Measurements from ENCODE around the gene EMC9. TPM values are rescaled to one million over a fixed set of nuclear protein-coding genes. Genes with fewer than 3 reads are reported as not detected.

Gene EMC9
- total and polyA plus RNA-seq, 10 of the 15 experiments (the other 5 are each of a cell fraction or from before 2014, with no cell fraction given), result 15.3 to 60.5 (median 30.3) TPM

GRCh38 chr14:24135584-24135833 lies 5.9 kb downstream of the EMC9 start (continued):
- TF ChIP-seq IRF5 (IDR thresholded peaks at IDR 0.05; ENCODE audit: borderline replicate concordance) (no peak), MLLT1 (IDR thresholded peaks at IDR 0.05) (0 out of 2 replicates have a peak, but pooled peaks have one; percentile 44), JUND (IDR thresholded peaks at IDR 0.05; ENCODE audit: low read depth, low read length) (no peak), KLF5 (IDR thresholded peaks at IDR 0.05; ENCODE audit: partially characterized antibody) (no peak), RELA (IDR thresholded peaks at IDR 0.05; ENCODE audit: borderline replicate concordance, partially characterized antibody) (no peak), SREBF1 (IDR thresholded peaks at IDR 0.05; ENCODE audit: low read length) (no peak), RCOR1 (conservative IDR thresholded peaks at IDR 0.05; ENCODE audit: low read depth, low read length) (no peak), JUNB (IDR thresholded peaks at IDR 0.05) (no peak)

- Histone ChIP-seq H3K9ac (ENCODE audit: control insufficient read depth, insufficient read depth, low read length) (no peak overlapping the region), H3K9me3 (replicated peaks; ENCODE audit: control insufficient read depth, insufficient read depth, low read length) (no peaks in the 10 kb centered on the region), H3K4me1 (ENCODE audit: control insufficient read depth, insufficient read depth, low read length) (peaks cover 31% of the 10 kb centered on the region), H3K36me3 (ENCODE audit: control insufficient read depth in 2 of 2, insufficient read depth in 2 of 2, low read length in 1 of 2) (peaks cover 5 to 9% of the 10 kb centered on the region in 2 experiments; a peak in 3 of 4 replicates), H3K4me2 (ENCODE audit: control insufficient read depth, insufficient read depth) (no peak overlapping the region), H3K27me3 (replicated peaks in 1 of 2; ENCODE audit: control insufficient read depth in 2 of 2, insufficient read depth in 2 of 2, low read length in 1 of 2) (no peaks in the 10 kb centered on the region), H3K27ac (ENCODE audit: control insufficient read depth, insufficient read depth) (no peak overlapping the region), H2AFZ (ENCODE audit: control insufficient read depth, low read depth, low read length) (no peak overlapping the region), H3K79me2 (ENCODE audit: control insufficient read depth, insufficient read depth, low read length) (peaks cover 30% of the 10 kb centered on the region), H3K4me3 (no peak overlapping the region), H4K20me1 (ENCODE audit: control insufficient read depth, insufficient read depth) (no peaks in the 10 kb centered on the region)
- ChIA-PET SMC1A (ENCODE audit: uncharacterized antibody, unreplicated experiment) (interaction anchor here (1.5 to 7.7 kb wide), 3 partner anchors 12 to 76 kb away, joined by 3 to 70 read pairs (median 5); partner anchors contain the start of genes DCAF11 and NRL), POLR2A (interaction anchor here (0.5 to 11.6 kb wide), 6 partner anchors 12 to 1118 kb away, joined by 3 to 276 read pairs (median 7); partner anchors contain the start of genes DCAF11, NRL, PSME2 and RNF31), CTCF (interaction anchor here (0.7 to 1.7 kb wide), 5 partner anchors 9 to 174 kb away, joined by 3 to 8 read pairs (median 4); partner anchors contain the start of gene MDP1), RAD21 (ENCODE audit: unreplicated experiment) (interaction anchor here (1.3 to 1.6 kb wide), 2 partner anchors 13 to 18 kb away, joined by 6 to 11 read pairs; partner anchors contain the start of genes DCAF11, NRL and PSME2)
- DNase-seq (ENCODE audit: low read depth, low spot score) (no peak), ATAC-seq (no peak), FAIRE-seq (no peak)
- in situ Hi-C loops (cut with MboI), result no loop called here
- 100% methylated on average over 1 of the region's 1 CpG for WGBS (ENCODE audit: insufficient coverage, insufficient replicate concordance, low lambda C conversion rate, missing lambda C conversion rate)
- intact Hi-C loops (cut with micrococcal nuclease; ENCODE audit: unreplicated experiment), result no loop called here
- BruUV-seq (replicated peaks), result no TSS peak
- TF ChIP-seq RBBP5 (conservative IDR thresholded peaks at IDR 0.05) (no peak), ZNF217 (IDR thresholded peaks at IDR 0.05) (no peak), POLR2AphosphoS5 (IDR thresholded peaks at IDR 0.05; ENCODE audit: low read length) (no peak), CEBPB (IDR thresholded peaks at IDR 0.05; ENCODE audit: borderline replicate concordance in 1 of 2, low read depth in 2 of 2, low read length in 2 of 2) (no peak), GABPA (IDR thresholded peaks at IDR 0.05; ENCODE audit: low read depth) (no peak), ATF3 (IDR thresholded peaks at IDR 0.05; ENCODE audit: borderline replicate concordance, extremely low read depth, low read depth, low read length) (no peak), NR2C2 (IDR thresholded peaks at IDR 0.05; ENCODE audit: borderline replicate concordance, control insufficient read depth, insufficient read length, low read depth) (no peak)
These were observed 7.7 kb downstream of the EMC9 start for GRCh38 chr14:24133735-24134134.
